ENCODE results near the gene ACTL7A. TPM values are rescaled to one million over a fixed set of nuclear protein-coding genes. Genes with fewer than 3 reads are reported as not detected.

ACTL7A gene
- total RNA-seq, 4 donors from 2014 or later, result not detected

GRCh38 chr9:108905494-108905893, 43.4 kb downstream of the ACTL7A start:
- TF ChIP-seq CTCF (IDR thresholded peaks at IDR 0.05), result no peak
- ATAC-seq (ENCODE audit: low FRiP score), result no peak
- no peak for DNase-seq (ENCODE audit: low spot score)

GRCh38 chr9:108910402-108910801, 48.3 kb downstream of the ACTL7A start:
- DNase-seq (ENCODE audit: low spot score) (no peak), ATAC-seq (ENCODE audit: low FRiP score) (no peak)

GRCh38 chr9:108910914-108911313, 48.8 kb downstream of the ACTL7A start:
- ATAC-seq (ENCODE audit: low FRiP score), result no peak
- no peak for DNase-seq (ENCODE audit: low spot score)
- TF ChIP-seq CTCF (IDR thresholded peaks at IDR 0.05), result no peak

More at GRCh38 chr9:108910402-108910801, 48.3 kb downstream of the ACTL7A start:
- no peak for TF ChIP-seq CTCF (IDR thresholded peaks at IDR 0.05)

- DNase-seq (ENCODE audit: low spot score) (no peak), ATAC-seq (ENCODE audit: low FRiP score) (no peak)
- TF ChIP-seq CTCF (IDR thresholded peaks at IDR 0.05), result no peak
These were observed 49.8 kb downstream of the ACTL7A start for GRCh38 chr9:108911820-108912219.

Small RNA genes within 50 kb of the gene (small RNA-seq; reads per million reads assigned to genes)
- gene AL359692.1, result not detected

Other genes starting within 250 kb of the ACTL7A start
- under 1 TPM in 1 of 4 donors, not detected in 3; 0.32 TPM for gene ACTL7B, start 6.3 kb upstream of the ACTL7A start, total RNA-seq
- gene ELP1, start 71.9 kb downstream of the ACTL7A start, total RNA-seq, result 10 to 100 TPM; 16.0 to 24.9 (median 18.7) TPM
- 1 to 10 TPM; 7.6 to 9.4 (median 9.1) TPM for gene ABITRAM, start 72.1 kb downstream of the ACTL7A start, total RNA-seq
- 10 to 100 TPM; 34.5 to 57.3 (median 46.5) TPM for gene CTNNAL1, start 151.2 kb downstream of the ACTL7A start, total RNA-seq